B cell (primary cell): Measurements from ENCODE around the gene VOPP1. TPM values are rescaled to one million over a fixed set of nuclear protein-coding genes. Genes with fewer than 3 reads are reported as not detected.

Experiments
- ATAC-seq: fragments of 200-7000 bp; cut with Tn5 transposase; one replicate; pipeline ENCODE4 v1.10.0; 2021; ENCODE audit warnings: low read depth, mild to moderate bottlenecking, moderate number of reproducible peaks, moderate library complexity
- CTCF ChIA-PET: fragments of 350-600 bp; sonication (Branson Sonifier 250); formaldehyde crosslinking; loops from one replicate; lab custom pipeline; 2021; ENCODE audit warnings: antibody characterized with exemption, inconsistent platforms; lab: Charles Lee
- POLR2A ChIA-PET: fragments of 350-600 bp; sonication (Branson Sonifier 250); formaldehyde crosslinking; loops from one replicate; lab custom pipeline; 2021; ENCODE audit warnings: antibody characterized with exemption; lab: Charles Lee
- DNase-seq: peaks from one replicate; pipeline ENCODE4 v3.0.0; 2013
- H2AFZ ChIP-seq: 2 replicates; pipeline ENCODE4 v1.6.1; 2012; ENCODE audit warnings: mild to moderate bottlenecking, low read depth, low read length; ENCODE audit not compliant: insufficient read depth, poor library complexity, severe bottlenecking
- H3K27ac ChIP-seq, 2 donors: 1 replicate in 1 of 2; 2 replicates in 1 of 2; pipeline ENCODE4 v1.5.1; 2012 to 2013; ENCODE audit warnings: low read length in 2 of 2, mild to moderate bottlenecking in 2 of 2, moderate library complexity in 1 of 2
- H3K27me3 ChIP-seq, 4 experiments: fragments of 200-600 bp in 1 of 4; sonication (generic) in 1 of 4; replicated peaks in 1 of 4; 1 replicate in 2 of 4; 2 replicates in 2 of 4; pipeline versions ENCODE4 v1.6.1 to v1.7.0; 2013 to 2016; ENCODE audit warnings: low read length in 3 of 4, mild to moderate bottlenecking in 2 of 4, mixed read lengths in 1 of 4, moderate library complexity in 1 of 4; ENCODE audit not compliant: insufficient read depth in 4 of 4, control insufficient read depth in 3 of 4; ENCODE audit errors: control extremely low read depth in 1 of 4
- H3K36me3 ChIP-seq, 2 experiments: replicated peaks in 1 of 2; 1 replicate in 1 of 2; 2 replicates in 1 of 2; pipeline versions ENCODE4 v1.6.1 to v1.7.1; 2013; ENCODE audit warnings: low read length in 1 of 2; ENCODE audit not compliant: insufficient read depth in 2 of 2, control insufficient read depth in 1 of 2; ENCODE audit errors: control extremely low read depth in 1 of 2, extremely low read depth in 1 of 2
- H3K4me1 ChIP-seq, 2 donors: fragments of 200-600 bp in 1 of 2; sonication (generic) in 1 of 2; 1 replicate in 1 of 2; 2 replicates in 1 of 2; pipeline versions ENCODE4 v1.5.1 to v1.6.1; 2013 to 2017; ENCODE audit warnings: low read length in 2 of 2; ENCODE audit not compliant: control insufficient read depth in 2 of 2, insufficient read depth in 2 of 2
- H3K4me2 ChIP-seq: replicated peaks from 2 replicates; pipeline ENCODE3; 2012; ENCODE audit warnings: mild to moderate bottlenecking, low read depth, low read length; ENCODE audit not compliant: poor library complexity, severe bottlenecking
- H3K4me3 ChIP-seq, 5 experiments: fragments of 200-600 bp in 1 of 5; sonication (generic) in 1 of 5; 1 replicate in 3 of 5; 2 replicates in 2 of 5; pipeline versions ENCODE4 v1.5.1 to v1.7.0; 2011 to 2016; ENCODE audit warnings: low read length in 4 of 5, mild to moderate bottlenecking in 4 of 5, low read depth in 2 of 5, control low read depth in 1 of 5, moderate library complexity in 1 of 5; ENCODE audit not compliant: insufficient read depth in 1 of 5; ENCODE audit errors: control extremely low read depth in 1 of 5, extremely low read depth in 1 of 5
- H3K79me2 ChIP-seq: fragments of 200-600 bp; sonication (generic); one replicate; pipeline ENCODE4 v1.6.0; 2016; ENCODE audit warnings: low read length; ENCODE audit not compliant: control insufficient read depth, insufficient read depth
- H3K9ac ChIP-seq: fragments of 200-600 bp; sonication (generic); 2 replicates; pipeline ENCODE4 v1.6.1; 2017; ENCODE audit warnings: mild to moderate bottlenecking, low read length, moderate library complexity
- H3K9me3 ChIP-seq, 3 donors: one replicate each; pipeline versions ENCODE4 v1.6.1 to v1.7.1; 2013; ENCODE audit warnings: low read length in 2 of 3; ENCODE audit not compliant: control insufficient read depth in 2 of 3, insufficient read depth in 1 of 3; ENCODE audit errors: control extremely low read depth in 1 of 3
- H4K20me1 ChIP-seq: 2 replicates; pipeline ENCODE4 v1.6.0; 2012; ENCODE audit warnings: mild to moderate bottlenecking, low read length; ENCODE audit not compliant: insufficient read depth, control insufficient read depth, poor library complexity, severe bottlenecking
- H3K27ac Mint-ChIP-seq: one replicate; pipeline ENCODE4 v1.8.0; 2021; ENCODE audit warnings: mixed read lengths
- H3K27me3 Mint-ChIP-seq: one replicate; pipeline ENCODE4 v1.8.0; 2021; ENCODE audit warnings: mixed read lengths
- H3K4me1 Mint-ChIP-seq: one replicate; pipeline ENCODE4 v1.8.0; 2021; ENCODE audit warnings: mixed read lengths
- H3K4me3 Mint-ChIP-seq: one replicate; pipeline ENCODE4 v1.8.0; 2021; ENCODE audit warnings: mixed read lengths
- H3K9me3 Mint-ChIP-seq: one replicate; pipeline ENCODE4 v1.8.0; 2022; ENCODE audit warnings: mixed read lengths; ENCODE audit not compliant: insufficient read depth
- CTCF ChIP-seq: fragments of 200-600 bp; IDR thresholded peaks from one replicate; pipeline ENCODE4 v1.8.0; 2022; ENCODE audit warnings: antibody characterized with exemption, mild to moderate bottlenecking
- EZH2 ChIP-seq: IDR thresholded peaks from 2 replicates; pipeline ENCODE4 v1.6.1; 2012; ENCODE audit warnings: borderline replicate concordance, low read depth, mild to moderate bottlenecking, moderate library complexity, low read length; ENCODE audit not compliant: insufficient read depth, poor library complexity, severe bottlenecking
- WGBS: methylation state at CpG from one replicate; pipeline ENCODE4 v1.1.5; 2013; ENCODE audit warnings: missing lambda C conversion rate; ENCODE audit not compliant: insufficient coverage; 5-methylcytosine and 5-hydroxymethylcytosine counted together
- intact Hi-C: fragments of 100-400 bp; cut with micrococcal nuclease; formaldehyde crosslinking; loops from one replicate; pipeline ENCODE4 v1.10.0; 2022
- polyA plus RNA-seq: library from polyadenylated mRNA; depleted of rRNA; stranded (reverse); fragments of >200 nt; gene quantifications from 2 replicates; pipeline ENCODE4 v1.2.3, GENCODE V29; 2012
- total RNA-seq, 2 donors: library from RNA; stranded (reverse); fragments of 120-200 nt in 1 of 2; gene quantifications; 1 replicate in 1 of 2; 2 replicates in 1 of 2; pipeline versions ENCODE4 v1.2.3 to v1.2.4, GENCODE V29; 2013 to 2022

VOPP1 gene
- total and polyA plus RNA-seq, 2 donors (not counting 1 experiment from before 2014, with no cell fraction given): 53.2 to 256 TPM

GRCh38 chr7:55565681-55566080, 6.6 kb downstream of the VOPP1 start:
- no peak for DNase-seq
- H2AFZ ChIP-seq: no peak overlapping the region
- POLR2A ChIA-PET: interaction anchor here (11.0 kb wide), 1 partner anchor 33 kb away, joined by 157 read pairs; no protein-coding TSS in a partner anchor
- peak overlapping the region; percentile 74 for H3K4me3 Mint-ChIP-seq
- H3K4me1 Mint-ChIP-seq: peaks cover 89% of the 10 kb centered on the region
- 40% methylated on average over 1 of the region's 3 CpGs for WGBS
- peak overlapping the region; percentile 6 for H3K9ac ChIP-seq
- H3K9me3 ChIP-seq: no peaks in the 10 kb centered on the region
- H3K27me3 ChIP-seq: no peaks in the 10 kb centered on the region
- no peaks in the 10 kb centered on the region for H3K9me3 Mint-ChIP-seq
- TF ChIP-seq CTCF (no peak), EZH2 (no peak)
- peaks cover 85 to 90% of the 10 kb centered on the region in 2 donors for H3K4me1 ChIP-seq
- peak overlapping the region in 1 of 2 donors; percentile 59 for H3K27ac ChIP-seq
- peak overlapping the region; percentile 41 for H3K4me2 ChIP-seq
- peak overlapping the region; percentile 77 for H3K27ac Mint-ChIP-seq
- peaks cover 91% of the 10 kb centered on the region for H3K79me2 ChIP-seq
- intact Hi-C loops: no loop called here
- H3K4me3 ChIP-seq: no peak overlapping the region
- peaks cover 46% of the 10 kb centered on the region for H4K20me1 ChIP-seq
- CTCF ChIA-PET: interaction anchor here (1.0 to 11.0 kb wide), 5 partner anchors 16 to 150 kb away, joined by 3 to 73 read pairs (median 5); no protein-coding TSS in a partner anchor
- H3K36me3 ChIP-seq: peaks cover 0 to 6% of the 10 kb centered on the region in 2 experiments
- no peak for ATAC-seq
- H3K27me3 Mint-ChIP-seq: no peaks in the 10 kb centered on the region

DNA sequence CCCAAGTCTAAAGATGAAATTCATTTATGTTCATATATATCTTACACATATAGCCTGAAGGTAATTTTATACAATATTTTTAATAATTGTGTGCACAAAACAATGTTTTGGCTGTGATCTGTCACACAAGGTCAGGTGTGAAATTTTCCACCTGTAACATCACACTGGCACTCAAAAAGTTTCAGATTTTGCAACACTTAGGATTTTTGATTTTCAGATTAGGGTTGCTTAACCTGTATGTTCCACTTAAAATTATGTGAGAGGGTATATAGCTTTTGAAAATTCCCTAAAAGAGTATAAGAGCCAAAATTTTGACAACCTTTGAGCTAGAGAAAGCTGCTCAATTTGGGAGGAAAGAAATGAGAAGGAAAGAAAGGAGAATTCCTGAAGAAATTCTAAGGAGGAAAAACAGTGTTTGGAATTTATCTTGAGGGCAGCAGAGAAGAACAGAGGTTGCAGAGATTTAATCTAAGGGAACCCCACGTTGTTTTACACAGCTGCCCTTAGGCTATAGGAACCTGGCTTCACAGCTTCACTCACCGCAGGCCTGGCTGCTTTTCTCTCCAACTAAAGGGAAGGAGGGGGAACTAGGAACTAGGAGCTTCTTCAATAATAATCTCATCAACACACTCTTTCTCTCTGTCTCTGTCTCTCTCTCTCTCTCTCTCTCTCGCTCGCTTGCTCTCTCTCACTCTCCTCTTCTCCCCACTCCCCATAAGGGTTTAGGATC, 8.5 kb downstream of the VOPP1 start:
- Histone ChIP-seq H3K4me1 (peaks cover 83 to 90% of the 10 kb centered on the region in 2 donors), H3K79me2 (peaks cover 100% of the 10 kb centered on the region), H3K36me3 (peaks cover 0 to 9% of the 10 kb centered on the region in 2 experiments), H3K9ac (peak overlapping the region; percentile 1), H3K4me3 (no peak overlapping the region), H4K20me1 (peaks cover 60% of the 10 kb centered on the region), H2AFZ (no peak overlapping the region), H3K27ac (peak overlapping the region in 1 of 2 donors; percentile 27), H3K27me3 (no peaks in the 10 kb centered on the region), H3K9me3 (no peaks in the 10 kb centered on the region), H3K4me2 (peak overlapping the region; percentile 21)
- TF ChIP-seq EZH2: no peak
- TF ChIP-seq CTCF: no peak
- 100% methylated on average over 1 of the region's 4 CpGs for WGBS
- DNase-seq: no peak
- intact Hi-C loops: no loop called here
- Mint-ChIP-seq H3K9me3 (no peaks in the 10 kb centered on the region), H3K4me3 (peak overlapping the region; percentile 74), H3K4me1 (peaks cover 89% of the 10 kb centered on the region), H3K27me3 (no peaks in the 10 kb centered on the region), H3K27ac (peak overlapping the region; percentile 80)
- no peak for ATAC-seq
- CTCF ChIA-PET: interaction anchor here (0.9 to 1.3 kb wide), 4 partner anchors 14 to 35 kb away, joined by 3 to 10 read pairs (median 4); no protein-coding TSS in a partner anchor
- POLR2A ChIA-PET: interaction anchor here (0.6 to 11.0 kb wide), 3 partner anchors 10 to 65 kb away, joined by 4 to 157 read pairs (median 12); no protein-coding TSS in a partner anchor
